Stimulated activated naive CD8-positive, alpha-beta T cell treated with anti-CD3 and anti-CD28 coated beads, Interleukin-15, Interleukin-2, amounts not matched to agents 100 ng/mL and 50 ng/mL, for 24 hours (primary cell): ENCODE results near the gene SLTM.
"Not testable (repeated sequence)": the region's sequence is repeated elsewhere in the genome, so short reads cannot be mapped to it uniquely, and the experiment has no call there.

Source experiments
- H3K27ac Mint-ChIP-seq: one replicate; pipeline ENCODE4 v1.8.0; 2021; ENCODE audit warnings: mild to moderate bottlenecking, mixed read lengths
- H3K27me3 Mint-ChIP-seq: one replicate; pipeline ENCODE4 v1.8.0; 2021; ENCODE audit warnings: mixed read lengths
- H3K36me3 Mint-ChIP-seq: one replicate; pipeline ENCODE4 v1.8.0; 2021; ENCODE audit warnings: low read depth, mixed read lengths
- H3K4me1 Mint-ChIP-seq: one replicate; pipeline ENCODE4 v1.8.0; 2021; ENCODE audit warnings: low read depth, mixed read lengths
- H3K4me3 Mint-ChIP-seq: one replicate; pipeline ENCODE4 v1.8.0; 2021; ENCODE audit warnings: mild to moderate bottlenecking, mixed read lengths
- H3K9me3 Mint-ChIP-seq: one replicate; pipeline ENCODE4 v1.8.0; 2021; ENCODE audit warnings: mixed read lengths

The SLTM gene

GRCh38 chr15:58947179-58947578 lies 13.7 kb upstream of the SLTM start:
- no peak overlapping the region for H3K4me3 Mint-ChIP-seq
- H3K27me3 Mint-ChIP-seq = no peaks in the 10 kb centered on the region
- H3K4me1 Mint-ChIP-seq = peaks cover 1% of the 10 kb centered on the region
- H3K27ac Mint-ChIP-seq = no peak overlapping the region
- H3K36me3 Mint-ChIP-seq = no peaks in the 10 kb centered on the region
- H3K9me3 Mint-ChIP-seq = no peaks in the 10 kb centered on the region

- H3K27me3 Mint-ChIP-seq, H3K9me3 Mint-ChIP-seq: not testable (repeated sequence)
- H3K36me3 Mint-ChIP-seq = peaks cover 13% of the 10 kb centered on the region
- H3K4me1 Mint-ChIP-seq = peaks cover 26% of the 10 kb centered on the region
- H3K27ac Mint-ChIP-seq = peak overlapping the region; percentile 96
- H3K4me3 Mint-ChIP-seq = peak overlapping the region; percentile 93
Measured at GRCh38 chr15:58934974-58935373, 1.5 kb upstream of the SLTM start.

GRCh38 chr15:58934521-58934920 lies 1.0 kb upstream of the SLTM start:
- Mint-ChIP-seq H3K4me1 (peaks cover 26% of the 10 kb centered on the region), H3K4me3 (peak overlapping the region; percentile 93), H3K36me3 (peaks cover 13% of the 10 kb centered on the region), H3K9me3 (no peaks in the 10 kb centered on the region), H3K27me3 (no peaks in the 10 kb centered on the region), H3K27ac (peak overlapping the region; percentile 96)

GRCh38 chr15:58934114-58934447 lies 602 bp upstream of the SLTM start:
- H3K4me1 Mint-ChIP-seq = peaks cover 26% of the 10 kb centered on the region
- peaks cover 13% of the 10 kb centered on the region for H3K36me3 Mint-ChIP-seq
- H3K27ac Mint-ChIP-seq = peak overlapping the region; percentile 96
- peak overlapping the region; percentile 93 for H3K4me3 Mint-ChIP-seq
- no peaks in the 10 kb centered on the region for H3K27me3 Mint-ChIP-seq
- H3K9me3 Mint-ChIP-seq = no peaks in the 10 kb centered on the region

- no peaks in the 10 kb centered on the region for H3K9me3 Mint-ChIP-seq
- no peaks in the 10 kb centered on the region for H3K27me3 Mint-ChIP-seq
- H3K36me3 Mint-ChIP-seq = peaks cover 17% of the 10 kb centered on the region
- H3K4me1 Mint-ChIP-seq = peaks cover 35% of the 10 kb centered on the region
- H3K4me3 Mint-ChIP-seq = peak overlapping the region; percentile 88
- peak overlapping the region; percentile 92 for H3K27ac Mint-ChIP-seq
Measured at GRCh38 chr15:58932710-58933280, 684 bp downstream of the SLTM start.

- peaks cover 35% of the 10 kb centered on the region for H3K4me1 Mint-ChIP-seq
- no peaks in the 10 kb centered on the region for H3K9me3 Mint-ChIP-seq
- H3K27ac Mint-ChIP-seq = peak overlapping the region; percentile 92
- H3K4me3 Mint-ChIP-seq = peak overlapping the region; percentile 88
- H3K27me3 Mint-ChIP-seq = no peaks in the 10 kb centered on the region
- H3K36me3 Mint-ChIP-seq = peaks cover 17% of the 10 kb centered on the region
Measured at GRCh38 chr15:58931987-58932588, 1.4 kb downstream of the SLTM start.

GRCh38 chr15:58929891-58930416 lies 3.5 kb downstream of the SLTM start:
- Mint-ChIP-seq H3K27ac (no peak overlapping the region), H3K27me3 (no peaks in the 10 kb centered on the region), H3K4me3 (no peak overlapping the region), H3K36me3 (peaks cover 32% of the 10 kb centered on the region), H3K9me3 (no peaks in the 10 kb centered on the region), H3K4me1 (peaks cover 45% of the 10 kb centered on the region)

GRCh38 chr15:58926823-58927222 lies 6.7 kb downstream of the SLTM start:
- Mint-ChIP-seq H3K36me3 (peaks cover 45% of the 10 kb centered on the region), H3K27me3 (no peaks in the 10 kb centered on the region), H3K4me1 (peaks cover 50% of the 10 kb centered on the region), H3K27ac (no peak overlapping the region), H3K4me3 (no peak overlapping the region), H3K9me3 (no peaks in the 10 kb centered on the region)

- peaks cover 44% of the 10 kb centered on the region for H3K4me1 Mint-ChIP-seq
- peaks cover 43% of the 10 kb centered on the region for H3K36me3 Mint-ChIP-seq
- H3K27me3 Mint-ChIP-seq = no peaks in the 10 kb centered on the region
- no peak overlapping the region for H3K27ac Mint-ChIP-seq
- H3K9me3 Mint-ChIP-seq = no peaks in the 10 kb centered on the region
- no peak overlapping the region for H3K4me3 Mint-ChIP-seq
Measured at GRCh38 chr15:58924327-58924726, 9.2 kb downstream of the SLTM start.

GRCh38 chr15:58923696-58924300 lies 9.7 kb downstream of the SLTM start:
- Mint-ChIP-seq H3K4me1 (peaks cover 43% of the 10 kb centered on the region), H3K9me3 (no peaks in the 10 kb centered on the region), H3K36me3 (peaks cover 43% of the 10 kb centered on the region), H3K27me3 (no peaks in the 10 kb centered on the region), H3K27ac (no peak overlapping the region), H3K4me3 (no peak overlapping the region)

- peaks cover 41% of the 10 kb centered on the region for H3K4me1 Mint-ChIP-seq
- no peak overlapping the region for H3K27ac Mint-ChIP-seq
- peaks cover 45% of the 10 kb centered on the region for H3K36me3 Mint-ChIP-seq
- no peak overlapping the region for H3K4me3 Mint-ChIP-seq
- H3K9me3 Mint-ChIP-seq = no peaks in the 10 kb centered on the region
- no peaks in the 10 kb centered on the region for H3K27me3 Mint-ChIP-seq
Measured at GRCh38 chr15:58923284-58923683, 10.2 kb downstream of the SLTM start.

- peaks cover 48% of the 10 kb centered on the region for H3K36me3 Mint-ChIP-seq
- H3K4me3 Mint-ChIP-seq = no peak overlapping the region
- no peak overlapping the region for H3K27ac Mint-ChIP-seq
- H3K4me1 Mint-ChIP-seq = peaks cover 44% of the 10 kb centered on the region
- no peaks in the 10 kb centered on the region for H3K9me3 Mint-ChIP-seq
- H3K27me3 Mint-ChIP-seq = no peaks in the 10 kb centered on the region
Measured at GRCh38 chr15:58921267-58921790, 12.2 kb downstream of the SLTM start.

- not testable (repeated sequence) for H3K9me3 Mint-ChIP-seq, H3K27ac Mint-ChIP-seq, H3K27me3 Mint-ChIP-seq, H3K4me3 Mint-ChIP-seq
- Mint-ChIP-seq H3K4me1 (peaks cover 39% of the 10 kb centered on the region), H3K36me3 (peaks cover 49% of the 10 kb centered on the region)
Measured at GRCh38 chr15:58920447-58920846, 13.0 kb downstream of the SLTM start.

- Mint-ChIP-seq H3K27ac (no peak overlapping the region), H3K9me3 (no peaks in the 10 kb centered on the region), H3K4me3 (no peak overlapping the region), H3K27me3 (no peaks in the 10 kb centered on the region), H3K36me3 (peaks cover 54% of the 10 kb centered on the region), H3K4me1 (peaks cover 30% of the 10 kb centered on the region)
Measured at GRCh38 chr15:58919232-58919631, 14.2 kb downstream of the SLTM start.

GRCh38 chr15:58918239-58918638 lies 15.2 kb downstream of the SLTM start:
- Mint-ChIP-seq H3K27me3 (no peaks in the 10 kb centered on the region), H3K9me3 (no peaks in the 10 kb centered on the region), H3K4me3 (no peak overlapping the region), H3K27ac (no peak overlapping the region), H3K4me1 (peaks cover 27% of the 10 kb centered on the region), H3K36me3 (peaks cover 54% of the 10 kb centered on the region)
